KOPT-K1 (cell line): ENCODE measurements around the gene SLC9A3.

ENCODE experiments used
- H3K27ac ChIP-seq: fragments of 200-600 bp; sonication (generic); 2 replicates; pipeline ENCODE4 v1.5.1; 2016; ENCODE audit warnings: antibody characterized with exemption, mild to moderate bottlenecking, low read depth, low read length; ENCODE audit not compliant: poor library complexity, severe bottlenecking
- H3K36me3 ChIP-seq: fragments of 200-600 bp; sonication (generic); 2 replicates; pipeline ENCODE4 v1.5.1; 2017; ENCODE audit warnings: antibody characterized with exemption, mild to moderate bottlenecking, low read length, moderate library complexity; ENCODE audit not compliant: insufficient read depth
- H3K9me3 ChIP-seq: fragments of 200-600 bp; sonication (generic); 2 replicates; pipeline ENCODE4 v1.5.1; 2017; ENCODE audit warnings: antibody characterized with exemption, low read length, mild to moderate bottlenecking; ENCODE audit not compliant: insufficient read depth, poor library complexity, severe bottlenecking

The SLC9A3 gene

DNA sequence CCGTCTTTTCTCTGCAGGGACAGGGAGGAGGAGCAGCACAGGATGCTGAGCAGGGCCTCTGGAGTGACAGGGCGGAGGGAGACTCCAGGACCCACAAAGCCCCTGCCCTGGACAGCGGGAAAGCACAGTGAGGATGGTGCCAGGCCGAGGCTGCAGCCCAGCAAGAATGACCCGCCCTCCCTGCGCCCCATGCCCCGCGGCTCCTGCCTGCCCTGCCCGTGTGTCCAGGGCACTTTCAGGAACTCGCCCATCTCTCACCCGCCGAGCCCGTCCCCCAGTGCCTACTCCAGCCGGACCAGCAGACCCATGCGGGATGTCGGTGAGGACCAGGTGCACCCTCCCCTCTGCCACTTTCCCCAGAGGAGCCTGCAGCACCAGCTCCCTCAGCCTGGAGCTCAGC lies 90.4 kb downstream of the SLC9A3 start:
- H3K27ac ChIP-seq = no peak overlapping the region
- no peaks in the 10 kb centered on the region for H3K36me3 ChIP-seq

DNA sequence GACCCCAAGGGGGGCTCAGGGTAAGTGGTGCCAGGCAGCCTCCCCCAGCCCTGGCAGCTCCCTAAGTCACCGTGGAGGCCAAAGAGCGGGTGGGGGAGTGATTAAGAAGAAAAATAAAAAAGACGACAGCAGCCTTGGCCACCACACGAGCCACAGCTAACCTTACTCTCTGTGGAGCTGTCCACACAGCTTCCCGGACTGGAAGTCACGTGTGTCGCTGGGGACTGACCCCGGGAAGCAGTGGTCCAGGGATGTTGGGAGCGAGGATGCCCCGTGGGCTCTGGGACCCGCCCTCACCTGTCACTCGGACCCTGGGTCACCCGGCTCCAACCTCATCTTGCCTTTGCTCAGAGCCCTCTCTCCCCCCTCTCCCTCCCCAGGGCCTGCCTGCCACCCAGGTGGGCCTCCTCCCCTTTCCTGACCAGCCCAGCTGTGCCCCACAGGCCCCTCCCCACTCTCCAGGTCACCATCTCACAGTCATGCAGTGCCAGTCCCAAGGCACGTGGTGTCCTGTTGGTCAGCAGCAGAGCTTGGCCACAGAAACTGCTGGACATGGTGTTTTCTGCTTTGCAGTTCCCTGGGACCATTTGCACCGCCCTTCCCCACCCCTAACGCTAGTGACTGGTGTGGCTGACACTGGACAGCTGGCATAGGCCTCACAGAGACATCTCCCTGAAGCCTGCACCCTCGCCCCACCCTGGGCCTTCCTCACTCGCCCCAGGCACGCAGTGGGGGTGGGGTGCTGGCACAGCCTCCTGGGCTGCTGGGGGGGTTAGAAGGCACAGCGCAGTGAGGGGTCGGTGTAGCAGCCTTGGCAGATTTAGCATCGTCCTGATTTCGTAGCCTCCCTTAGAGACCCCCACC lies 91.1 kb downstream of the SLC9A3 start:
- Histone ChIP-seq H3K27ac (no peak overlapping the region), H3K9me3 (no peaks in the 10 kb centered on the region), H3K36me3 (no peaks in the 10 kb centered on the region)

More for the DNA sequence above, 90.4 kb downstream of the SLC9A3 start:
- no peaks in the 10 kb centered on the region for H3K9me3 ChIP-seq

DNA sequence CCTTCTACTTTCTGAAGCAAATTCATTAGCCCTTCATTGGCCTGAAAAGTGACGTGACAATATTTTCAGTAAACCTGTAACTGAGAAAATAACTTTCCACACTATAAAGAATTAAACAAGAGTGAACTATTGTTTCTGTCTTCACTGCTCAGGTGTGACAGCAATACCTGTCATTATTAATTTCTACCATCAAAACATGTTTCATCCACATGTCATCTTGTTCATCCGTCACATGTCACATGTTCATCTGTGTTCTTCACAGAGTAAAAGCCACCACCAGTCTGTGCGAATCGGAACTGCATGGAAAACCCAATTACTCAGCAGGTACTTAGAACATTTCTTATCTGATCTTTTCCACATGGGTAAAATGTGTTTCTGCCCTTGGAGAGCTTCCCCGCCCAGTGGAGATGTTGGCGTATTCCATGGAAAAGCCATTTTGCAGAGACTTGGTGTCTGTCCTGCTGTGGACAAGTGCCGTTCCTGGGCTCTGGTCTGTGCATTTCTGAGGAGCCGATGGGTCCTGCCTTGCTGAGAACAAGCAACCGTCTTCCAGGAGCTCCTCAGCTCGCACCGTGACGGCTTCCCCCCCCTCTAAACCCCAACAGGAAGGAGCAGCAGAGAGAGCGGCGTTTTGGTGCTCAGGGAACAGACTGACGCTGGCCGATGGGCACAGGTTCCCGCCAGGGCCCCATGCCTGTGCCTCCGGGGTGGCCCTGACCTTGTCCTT lies 91.9 kb downstream of the SLC9A3 start:
- no peaks in the 10 kb centered on the region for H3K36me3 ChIP-seq
- H3K9me3 ChIP-seq = no peaks in the 10 kb centered on the region
- H3K27ac ChIP-seq = no peak overlapping the region

DNA sequence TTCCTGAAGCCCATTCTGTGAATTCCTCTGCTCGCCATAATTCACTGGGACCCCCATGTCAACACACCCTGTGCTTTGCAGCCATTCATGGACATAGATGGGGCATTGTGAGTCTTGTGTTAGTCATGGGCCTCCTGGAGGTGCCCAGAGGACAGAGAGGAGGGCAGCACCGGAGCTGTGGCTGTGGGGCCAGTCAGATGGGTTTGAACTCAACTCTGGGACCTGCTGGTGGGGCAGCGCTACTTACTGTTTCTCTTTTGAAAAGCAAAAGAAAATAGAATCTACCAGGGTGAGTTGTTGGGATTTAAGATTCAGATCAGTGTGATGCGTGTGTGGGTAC lies 92.6 kb downstream of the SLC9A3 start:
- no peak overlapping the region for H3K27ac ChIP-seq
- no peaks in the 10 kb centered on the region for H3K9me3 ChIP-seq
- H3K36me3 ChIP-seq = no peaks in the 10 kb centered on the region

DNA sequence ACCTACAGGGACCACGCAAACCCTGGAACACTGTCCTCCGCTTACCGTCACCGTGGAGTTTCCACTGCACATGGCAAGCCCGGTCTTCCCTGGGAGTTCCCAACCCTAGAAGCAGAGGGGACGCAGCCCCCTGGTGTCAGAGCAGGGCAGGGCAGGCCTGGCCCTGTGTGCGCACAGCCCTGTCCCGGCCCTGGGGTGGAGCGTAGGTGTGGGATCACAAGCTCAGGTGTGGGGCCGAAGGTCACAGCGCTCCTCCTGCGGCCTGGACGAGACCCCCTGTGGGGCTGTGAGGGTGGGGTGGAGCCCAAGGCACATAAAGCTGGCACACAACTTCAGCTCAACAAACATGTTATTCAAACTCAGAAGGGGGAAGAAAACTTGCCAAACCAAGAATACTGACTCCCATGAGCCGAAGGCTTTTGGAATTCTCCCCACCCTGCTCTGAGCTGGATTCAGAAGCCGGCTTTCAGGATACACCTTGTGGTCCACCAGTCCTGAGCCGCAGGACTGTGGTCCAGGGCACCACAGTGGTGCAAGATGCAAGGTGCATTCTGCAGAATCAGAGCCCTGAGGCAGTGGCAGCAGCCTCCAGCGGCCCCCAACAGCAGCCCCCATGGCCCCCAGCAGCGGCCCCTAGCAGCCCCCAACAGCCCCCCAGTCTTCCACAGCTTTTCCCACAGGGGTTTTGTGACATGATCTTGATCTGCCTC lies 93.1 kb downstream of the SLC9A3 start:
- Histone ChIP-seq H3K9me3 (no peaks in the 10 kb centered on the region), H3K27ac (no peak overlapping the region), H3K36me3 (no peaks in the 10 kb centered on the region)

DNA sequence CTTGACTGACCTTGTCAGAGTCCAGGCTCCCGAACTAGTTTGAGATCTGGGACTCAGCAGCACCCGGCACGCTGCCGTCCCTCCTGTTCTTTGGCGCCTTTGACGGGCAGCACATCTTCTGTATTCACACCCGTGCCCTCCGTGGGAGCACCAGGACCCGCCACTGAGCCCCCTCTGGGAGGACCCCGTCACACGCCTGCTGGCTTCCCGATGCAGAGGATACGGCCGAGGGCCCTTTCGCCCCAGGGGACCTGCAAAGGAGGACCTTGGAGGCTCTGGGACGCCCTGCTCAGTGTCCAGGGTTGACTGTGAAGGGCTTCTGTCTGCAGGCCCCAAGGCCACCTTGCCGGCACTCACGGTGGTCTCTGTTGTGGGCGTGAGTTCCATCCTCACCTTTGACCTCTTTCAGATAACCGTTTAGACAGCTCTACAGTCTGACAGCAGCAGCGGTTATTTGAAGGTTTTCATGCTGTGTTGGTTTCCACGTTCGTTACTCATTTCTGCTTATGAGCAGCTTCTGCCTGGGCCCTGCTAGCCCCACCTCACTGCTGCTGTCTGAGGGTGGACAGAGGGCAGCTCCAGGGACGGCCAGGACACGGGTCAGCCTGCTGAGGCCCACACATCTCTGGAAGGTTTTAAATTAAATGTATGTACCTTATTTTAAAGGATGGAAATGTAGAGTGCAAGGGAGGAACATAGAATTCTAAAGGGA lies 93.9 kb downstream of the SLC9A3 start:
- Histone ChIP-seq H3K27ac (no peak overlapping the region), H3K36me3 (no peaks in the 10 kb centered on the region), H3K9me3 (no peaks in the 10 kb centered on the region)

DNA sequence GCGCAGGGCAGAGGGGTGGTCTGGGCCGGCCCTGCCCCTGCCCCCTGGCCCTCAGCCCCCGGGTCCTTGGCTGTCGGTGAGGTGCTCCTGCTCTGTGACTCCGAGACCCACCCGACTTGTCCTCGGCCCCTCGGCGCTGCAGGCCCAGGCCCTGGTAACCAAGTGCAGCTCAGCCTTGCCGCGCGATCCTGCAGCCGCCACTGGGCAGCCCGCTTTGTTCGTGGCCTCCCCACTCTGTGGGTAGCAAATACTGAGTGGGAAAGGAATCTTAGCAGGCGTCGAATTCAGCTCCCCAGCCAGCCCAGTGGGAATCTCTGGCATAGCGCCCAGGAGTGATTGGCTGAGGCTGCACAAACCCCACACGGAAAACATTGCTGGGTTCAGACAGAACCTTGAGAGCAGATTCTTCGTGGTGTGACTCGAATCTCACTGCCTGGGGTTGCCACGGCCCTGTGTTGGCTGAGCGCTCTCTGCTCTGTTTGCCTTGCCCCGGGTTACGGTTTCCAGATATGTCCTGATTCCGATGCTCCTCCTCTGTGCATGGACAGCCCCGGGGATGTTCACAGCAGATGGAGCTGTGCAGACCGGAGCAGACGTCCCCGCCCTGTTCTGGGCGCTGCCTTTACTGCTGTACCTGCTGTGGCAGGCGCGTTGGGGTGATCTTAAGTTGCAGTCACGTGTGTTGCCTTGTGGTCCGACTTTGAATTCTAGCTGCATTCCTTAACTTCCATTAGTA lies 94.6 kb downstream of the SLC9A3 start:
- Histone ChIP-seq H3K36me3 (no peaks in the 10 kb centered on the region), H3K9me3 (no peaks in the 10 kb centered on the region), H3K27ac (no peak overlapping the region)

DNA sequence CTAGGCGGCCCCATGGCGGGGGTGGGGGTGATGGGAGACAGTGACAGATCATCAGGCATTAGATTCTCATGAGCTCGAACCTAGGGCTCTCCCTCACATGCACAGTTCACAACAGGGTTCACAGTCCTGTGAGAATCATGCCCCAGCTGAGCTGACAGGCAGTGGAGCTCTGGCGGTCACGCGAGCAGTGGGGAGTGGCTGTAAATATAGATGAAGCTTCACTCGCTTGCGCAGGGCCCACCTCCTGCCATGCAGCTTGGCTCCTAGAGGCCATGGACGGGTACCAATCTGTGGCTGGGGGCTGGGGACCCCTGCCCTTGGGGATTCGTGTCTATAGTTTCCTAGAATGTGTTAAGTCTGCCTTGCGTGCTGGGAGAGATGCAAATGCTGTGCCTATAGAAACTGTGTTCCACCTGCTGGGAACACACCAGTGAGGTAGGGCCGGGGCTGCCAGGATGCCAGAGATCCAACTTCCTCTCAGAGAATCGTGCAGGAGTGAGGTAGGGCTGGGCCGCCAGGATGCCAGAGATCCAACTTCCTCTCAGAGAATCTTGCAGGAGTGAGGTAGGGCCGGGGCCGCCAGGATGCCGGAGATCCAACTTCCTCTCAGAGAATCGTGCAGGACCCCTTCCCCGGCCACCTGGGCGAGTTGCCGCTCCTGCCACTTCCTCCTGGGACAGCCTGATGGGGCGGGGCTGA lies 95.3 kb downstream of the SLC9A3 start:
- H3K36me3 ChIP-seq = no peaks in the 10 kb centered on the region
- H3K9me3 ChIP-seq = no peaks in the 10 kb centered on the region
- no peak overlapping the region for H3K27ac ChIP-seq

DNA sequence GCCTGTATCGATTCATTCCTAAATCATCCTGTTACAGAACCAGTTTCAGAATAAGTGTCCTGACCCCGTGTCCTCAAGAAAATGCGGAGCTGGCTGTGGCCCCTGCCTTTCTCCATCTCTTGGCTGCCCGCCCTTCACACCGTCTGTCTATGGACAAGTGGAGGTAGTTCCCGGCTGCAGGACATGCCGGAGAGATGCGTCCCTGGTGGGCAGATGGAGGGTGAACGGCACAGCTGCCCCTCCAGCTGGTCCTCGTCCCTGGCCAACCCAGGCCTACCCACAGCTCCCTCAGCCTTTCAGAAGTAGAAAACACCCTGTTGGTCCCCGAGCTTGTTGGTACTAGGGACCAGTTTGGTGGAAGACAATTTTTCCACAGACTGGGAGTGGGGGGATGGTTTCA lies 96.0 kb downstream of the SLC9A3 start:
- Histone ChIP-seq H3K9me3 (no peaks in the 10 kb centered on the region), H3K27ac (no peak overlapping the region), H3K36me3 (no peaks in the 10 kb centered on the region)

DNA sequence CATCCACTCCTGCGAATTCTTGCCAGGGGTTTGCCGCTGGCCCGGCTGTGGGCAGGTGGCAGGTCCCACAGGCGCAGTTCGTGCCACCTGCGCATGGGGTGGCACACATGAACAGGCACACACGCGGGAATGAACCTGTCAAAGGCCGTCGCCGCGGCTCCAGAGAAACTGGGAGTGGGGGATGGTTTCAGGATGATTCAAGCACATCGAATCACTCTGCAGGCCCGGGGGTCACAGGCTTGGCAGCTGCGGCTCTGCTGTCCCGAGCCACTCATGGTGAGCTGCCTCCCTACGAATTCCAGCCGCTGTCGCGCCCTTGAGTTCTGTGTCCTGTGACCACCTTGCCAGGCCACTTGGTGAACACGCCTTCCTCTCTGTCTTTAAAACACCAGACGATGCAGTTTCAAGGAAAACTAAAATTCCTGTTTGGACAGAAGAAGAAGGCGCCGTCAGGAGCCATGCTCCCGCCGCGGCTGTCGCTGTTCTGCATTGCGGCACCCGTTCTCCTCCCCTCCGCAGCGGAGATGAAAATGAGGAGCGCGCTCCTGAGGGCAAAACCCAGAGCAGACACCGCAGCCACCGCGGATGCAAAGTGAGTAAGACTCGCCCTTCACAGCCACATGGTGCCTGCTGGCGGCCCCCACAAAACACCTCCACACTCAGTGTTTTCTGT lies 96.7 kb downstream of the SLC9A3 start:
- H3K36me3 ChIP-seq = no peaks in the 10 kb centered on the region
- no peak overlapping the region for H3K27ac ChIP-seq
- no peaks in the 10 kb centered on the region for H3K9me3 ChIP-seq

DNA sequence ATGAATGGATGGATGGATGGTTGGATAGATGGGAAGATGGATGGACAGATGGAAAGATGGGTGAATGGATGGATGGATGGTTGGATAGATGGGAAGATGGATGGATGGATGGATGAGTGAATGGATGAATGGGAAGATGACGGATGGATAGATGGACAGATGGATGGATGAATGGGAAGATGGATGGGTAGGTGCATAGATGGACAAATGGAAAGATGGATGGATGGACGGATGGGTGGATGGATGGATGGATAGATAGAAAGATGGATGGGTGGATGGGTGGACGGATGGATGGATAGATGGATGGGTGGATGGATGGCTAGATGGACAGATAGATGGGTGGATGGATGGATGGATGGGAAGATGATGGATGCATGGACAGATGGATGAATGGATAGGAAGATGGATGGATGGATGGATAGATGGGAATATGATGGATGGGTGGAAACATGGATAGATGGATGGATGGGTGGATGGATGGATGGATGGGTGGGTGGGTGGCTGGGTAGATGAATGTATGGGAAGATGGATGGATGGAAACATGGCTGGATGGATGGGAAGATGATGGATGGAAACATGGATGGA lies 97.8 kb downstream of the SLC9A3 start:
- Histone ChIP-seq H3K9me3 (no peaks in the 10 kb centered on the region), H3K27ac (no peak overlapping the region), H3K36me3 (no peaks in the 10 kb centered on the region)

DNA sequence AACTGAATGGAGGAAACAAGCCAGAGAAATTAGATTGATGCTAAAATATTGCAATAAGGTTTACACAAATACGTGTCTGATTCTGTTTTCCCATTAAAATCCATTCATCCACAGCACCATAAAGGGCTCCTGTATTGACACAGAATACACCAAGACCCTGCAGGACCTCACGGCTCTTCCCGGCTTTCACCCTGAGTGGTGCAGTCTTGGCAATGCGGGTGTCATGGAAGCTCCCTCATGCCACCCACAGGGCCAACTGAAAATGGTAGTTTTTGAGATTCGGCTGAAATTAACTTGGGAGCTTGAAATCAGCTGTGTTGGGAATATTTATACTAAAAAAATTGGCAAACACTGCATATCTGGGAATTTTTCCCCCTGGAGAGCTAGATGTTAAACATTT lies 98.5 kb downstream of the SLC9A3 start:
- no peaks in the 10 kb centered on the region for H3K36me3 ChIP-seq
- no peak overlapping the region for H3K27ac ChIP-seq
- H3K9me3 ChIP-seq = no peaks in the 10 kb centered on the region

DNA sequence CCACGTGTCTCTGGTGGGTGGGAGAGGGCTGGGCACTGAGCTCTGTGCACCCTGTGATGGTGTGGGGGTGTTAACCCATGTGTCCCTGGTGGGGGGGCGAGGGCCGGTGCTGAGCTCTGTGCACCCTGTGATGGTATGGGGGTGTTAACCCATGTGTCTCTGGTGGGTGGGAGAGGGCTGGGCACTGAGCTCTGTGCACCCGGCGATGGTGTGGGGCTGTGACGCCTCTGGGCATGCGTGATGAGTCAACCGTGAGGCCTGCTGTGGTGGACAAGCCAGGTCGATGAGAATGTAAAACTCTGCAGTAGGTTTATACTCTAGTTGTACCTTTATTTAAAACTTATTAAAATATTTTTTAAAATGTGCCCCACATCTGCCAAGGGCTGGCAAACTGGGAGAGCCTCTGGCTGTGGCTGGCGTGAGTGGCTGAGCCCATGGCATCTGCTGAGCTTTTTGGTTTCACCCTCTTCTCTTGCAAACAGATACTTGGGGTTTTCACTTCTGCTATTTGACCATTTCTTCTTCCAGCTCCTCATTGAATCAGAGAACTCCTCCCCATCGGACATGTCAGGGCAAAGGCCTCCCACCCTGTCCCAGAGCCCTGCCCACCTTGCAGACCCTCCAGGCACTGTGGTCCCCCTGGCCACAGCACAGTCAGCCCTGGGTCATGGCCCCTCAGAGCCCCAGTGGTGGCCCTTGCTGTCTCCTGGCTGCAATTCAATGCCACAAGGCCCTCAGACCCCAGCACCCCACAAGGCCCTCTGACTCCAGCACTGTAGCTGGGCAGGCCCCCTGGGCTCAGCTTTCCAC lies 99.7 kb downstream of the SLC9A3 start:
- H3K36me3 ChIP-seq = no peaks in the 10 kb centered on the region
- H3K9me3 ChIP-seq = no peaks in the 10 kb centered on the region
- no peak overlapping the region for H3K27ac ChIP-seq
